SK-N-SH treated with all-trans-retinoic acid at 6 μM for 48 hours (cell line): ENCODE data around the gene KPTN.

Experiments
- ATAC-seq: fragments of 200-7000 bp; cut with Tn5 transposase; 3 replicates; pipeline ENCODE4 v1.9.1; 2020; ENCODE audit warnings: mild to moderate bottlenecking, moderate library complexity
- BACH2 ChIP-seq: fragments of 250-450 bp; sonication (Bioruptor Pico); IDR thresholded peaks from 2 replicates; pipeline ENCODE4 v1.9.0; 2021; ENCODE audit warnings: mild to moderate bottlenecking, borderline replicate concordance
- CSDC2 ChIP-seq: fragments of 250-450 bp; sonication (Bioruptor Pico); IDR thresholded peaks from 2 replicates; pipeline ENCODE4 v1.5.0; 2020; ENCODE audit warnings: mild to moderate bottlenecking, moderate library complexity
- ESRRG ChIP-seq: fragments of 250-450 bp; sonication (Bioruptor Pico); IDR thresholded peaks from 2 replicates; pipeline ENCODE4 v1.6.1; 2021; ENCODE audit warnings: mild to moderate bottlenecking
- GLIS3 ChIP-seq: fragments of 250-450 bp; sonication (Bioruptor Pico); IDR thresholded peaks from 2 replicates; pipeline ENCODE4 v1.5.0; 2020; ENCODE audit warnings: mild to moderate bottlenecking, moderate library complexity
- ISL1 ChIP-seq: fragments of 250-450 bp; sonication (Bioruptor Pico); IDR thresholded peaks from 2 replicates; pipeline ENCODE4 v2.1.2; 2022; ENCODE audit warnings: mild to moderate bottlenecking, moderate library complexity
- OSR1 ChIP-seq: fragments of 250-450 bp; sonication (Bioruptor Pico); IDR thresholded peaks from 2 replicates; pipeline ENCODE4 v1.8.0; 2022; ENCODE audit warnings: moderate library complexity, mild to moderate bottlenecking, inconsistent platforms
- PATZ1 ChIP-seq: fragments of 250-450 bp; sonication (Bioruptor Pico); IDR thresholded peaks from 2 replicates; pipeline ENCODE4 v1.8.0; 2020; ENCODE audit warnings: mild to moderate bottlenecking, moderate library complexity, borderline replicate concordance
- PPARA ChIP-seq: fragments of 250-450 bp; sonication (Bioruptor Pico); IDR thresholded peaks from 2 replicates; pipeline ENCODE4 v1.5.0; 2020; ENCODE audit warnings: mild to moderate bottlenecking, borderline replicate concordance
- RARB ChIP-seq: fragments of 250-450 bp; sonication (Bioruptor Pico); IDR thresholded peaks from 2 replicates; pipeline ENCODE4 v1.8.0; 2021; ENCODE audit warnings: mild to moderate bottlenecking, moderate library complexity
- SNAI2 ChIP-seq: fragments of 250-450 bp; sonication (Bioruptor Pico); IDR thresholded peaks from 2 replicates; pipeline ENCODE4 v1.5.0; 2020; ENCODE audit warnings: mild to moderate bottlenecking, moderate library complexity
- TCF4 ChIP-seq: fragments of 250-450 bp; sonication (Bioruptor Pico); IDR thresholded peaks from 2 replicates; pipeline ENCODE4 v1.8.0; 2021; ENCODE audit warnings: mild to moderate bottlenecking, moderate library complexity, borderline replicate concordance
- ZC3H10 ChIP-seq: fragments of 250-450 bp; sonication (Bioruptor Pico); IDR thresholded peaks from 2 replicates; pipeline ENCODE4 v1.5.1; 2021; ENCODE audit warnings: mild to moderate bottlenecking, moderate library complexity
- ZFP3 ChIP-seq: fragments of 250-450 bp; sonication (Bioruptor Pico); IDR thresholded peaks from 2 replicates; pipeline ENCODE4 v1.5.0; 2020; ENCODE audit warnings: mild to moderate bottlenecking, moderate library complexity
- ZFP30 ChIP-seq: fragments of 450-650 bp; formaldehyde crosslinking; IDR thresholded peaks from 2 replicates; pipeline ENCODE4 v1.5.0; 2022; ENCODE audit warnings: mild to moderate bottlenecking, moderate library complexity
- ZNF565 ChIP-seq: fragments of 450-650 bp; formaldehyde crosslinking; conservative IDR thresholded peaks from 2 replicates; pipeline ENCODE4 v1.5.0; 2020; ENCODE audit warnings: low read depth, mild to moderate bottlenecking, moderate library complexity
- ZNF70 ChIP-seq: fragments of 450-650 bp; formaldehyde crosslinking; IDR thresholded peaks from 2 replicates; pipeline ENCODE4 v1.5.0; 2020; ENCODE audit warnings: mild to moderate bottlenecking, moderate library complexity
- ZNF8 ChIP-seq: fragments of 450-650 bp; formaldehyde crosslinking; IDR thresholded peaks from 2 replicates; pipeline ENCODE4 v1.5.0; 2020; ENCODE audit warnings: mild to moderate bottlenecking, moderate library complexity
- TF ChIP-seq, protein P1 (sequence below): fragments of 250-450 bp; sonication (Bioruptor Pico); IDR thresholded peaks from 2 replicates; pipeline ENCODE4 v1.8.0; 2021; ENCODE audit warnings: low read depth, mild to moderate bottlenecking, moderate library complexity, borderline replicate concordance
- TF ChIP-seq, protein P2 (sequence below): fragments of 250-450 bp; sonication (Bioruptor Pico); IDR thresholded peaks from 2 replicates; pipeline ENCODE4 v1.5.0; 2020; ENCODE audit warnings: mild to moderate bottlenecking, moderate library complexity
- TF ChIP-seq, protein P3 (sequence below): fragments of 250-450 bp; sonication (Bioruptor Pico); IDR thresholded peaks from 2 replicates; pipeline ENCODE4 v1.5.1; 2020; ENCODE audit warnings: low read depth, mild to moderate bottlenecking, moderate library complexity
- TF ChIP-seq, protein P4 (sequence below): fragments of 250-450 bp; sonication (Bioruptor Pico); IDR thresholded peaks from 2 replicates; pipeline ENCODE4 v1.5.1; 2021; ENCODE audit warnings: mild to moderate bottlenecking, moderate library complexity

The KPTN gene

GRCh38 chr19:47503826-47504150, 19.8 kb upstream of the KPTN start:
- TF ChIP-seq BACH2 (CRISPR knock-in tag) (no peak), TCF4 (CRISPR knock-in tag) (no peak), RARB (no peak), CSDC2 (CRISPR knock-in tag) (no peak), OSR1 (CRISPR knock-in tag) (no peak), ZC3H10 (CRISPR knock-in tag) (no peak), SNAI2 (CRISPR knock-in tag) (no peak), ZNF8 (CRISPR knock-in tag) (no peak)
- TF ChIP-seq, protein P1, sequence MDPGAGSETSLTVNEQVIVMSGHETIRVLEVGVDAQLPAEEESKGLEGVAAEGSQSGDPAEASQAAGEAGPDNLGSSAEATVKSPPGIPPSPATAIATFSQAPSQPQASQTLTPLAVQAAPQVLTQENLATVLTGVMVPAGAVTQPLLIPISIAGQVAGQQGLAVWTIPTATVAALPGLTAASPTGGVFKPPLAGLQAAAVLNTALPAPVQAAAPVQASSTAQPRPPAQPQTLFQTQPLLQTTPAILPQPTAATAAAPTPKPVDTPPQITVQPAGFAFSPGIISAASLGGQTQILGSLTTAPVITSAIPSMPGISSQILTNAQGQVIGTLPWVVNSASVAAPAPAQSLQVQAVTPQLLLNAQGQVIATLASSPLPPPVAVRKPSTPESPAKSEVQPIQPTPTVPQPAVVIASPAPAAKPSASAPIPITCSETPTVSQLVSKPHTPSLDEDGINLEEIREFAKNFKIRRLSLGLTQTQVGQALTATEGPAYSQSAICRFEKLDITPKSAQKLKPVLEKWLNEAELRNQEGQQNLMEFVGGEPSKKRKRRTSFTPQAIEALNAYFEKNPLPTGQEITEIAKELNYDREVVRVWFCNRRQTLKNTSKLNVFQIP (CRISPR knock-in tag): no peak
- TF ChIP-seq, protein P2, sequence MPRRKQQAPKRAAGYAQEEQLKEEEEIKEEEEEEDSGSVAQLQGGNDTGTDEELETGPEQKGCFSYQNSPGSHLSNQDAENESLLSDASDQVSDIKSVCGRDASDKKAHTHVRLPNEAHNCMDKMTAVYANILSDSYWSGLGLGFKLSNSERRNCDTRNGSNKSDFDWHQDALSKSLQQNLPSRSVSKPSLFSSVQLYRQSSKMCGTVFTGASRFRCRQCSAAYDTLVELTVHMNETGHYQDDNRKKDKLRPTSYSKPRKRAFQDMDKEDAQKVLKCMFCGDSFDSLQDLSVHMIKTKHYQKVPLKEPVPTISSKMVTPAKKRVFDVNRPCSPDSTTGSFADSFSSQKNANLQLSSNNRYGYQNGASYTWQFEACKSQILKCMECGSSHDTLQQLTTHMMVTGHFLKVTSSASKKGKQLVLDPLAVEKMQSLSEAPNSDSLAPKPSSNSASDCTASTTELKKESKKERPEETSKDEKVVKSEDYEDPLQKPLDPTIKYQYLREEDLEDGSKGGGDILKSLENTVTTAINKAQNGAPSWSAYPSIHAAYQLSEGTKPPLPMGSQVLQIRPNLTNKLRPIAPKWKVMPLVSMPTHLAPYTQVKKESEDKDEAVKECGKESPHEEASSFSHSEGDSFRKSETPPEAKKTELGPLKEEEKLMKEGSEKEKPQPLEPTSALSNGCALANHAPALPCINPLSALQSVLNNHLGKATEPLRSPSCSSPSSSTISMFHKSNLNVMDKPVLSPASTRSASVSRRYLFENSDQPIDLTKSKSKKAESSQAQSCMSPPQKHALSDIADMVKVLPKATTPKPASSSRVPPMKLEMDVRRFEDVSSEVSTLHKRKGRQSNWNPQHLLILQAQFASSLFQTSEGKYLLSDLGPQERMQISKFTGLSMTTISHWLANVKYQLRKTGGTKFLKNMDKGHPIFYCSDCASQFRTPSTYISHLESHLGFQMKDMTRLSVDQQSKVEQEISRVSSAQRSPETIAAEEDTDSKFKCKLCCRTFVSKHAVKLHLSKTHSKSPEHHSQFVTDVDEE: no peak
- TF ChIP-seq, all 23 proteins: peak for 0
- no peak for ATAC-seq

DNA sequence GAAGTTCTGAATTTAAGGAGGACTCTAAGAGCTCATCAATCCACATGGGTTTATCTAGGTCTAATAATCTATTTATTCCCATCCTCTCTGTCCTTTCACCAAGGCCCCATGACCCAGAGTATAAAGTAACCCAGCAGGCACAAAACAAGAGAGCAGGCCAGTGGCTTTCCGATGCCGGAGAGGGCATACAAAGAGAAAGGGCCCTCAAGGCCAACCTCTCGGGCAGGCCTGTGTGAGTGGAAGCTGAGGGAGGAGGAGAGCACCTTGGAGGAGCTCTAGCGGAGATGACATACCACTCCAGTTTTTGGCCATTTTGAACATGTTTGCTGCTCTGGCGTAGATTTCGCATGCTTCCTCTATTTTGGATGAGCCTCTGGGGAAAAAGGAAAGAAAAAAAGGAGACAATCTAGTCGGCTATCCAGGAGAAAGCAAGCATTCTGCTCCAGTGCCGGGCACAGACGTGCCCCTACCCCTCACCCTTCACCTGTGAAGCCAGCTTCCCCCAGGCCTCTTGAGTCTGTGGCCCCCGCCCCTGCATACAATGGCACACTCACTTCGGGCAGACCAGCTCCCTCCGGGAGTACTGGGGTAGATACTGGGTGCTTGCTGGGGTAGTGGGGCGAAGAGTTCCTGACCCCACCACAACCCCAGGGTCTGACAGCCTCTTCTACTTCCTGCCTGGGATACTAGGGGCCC, 19.3 kb upstream of the KPTN start:
- no peak for ATAC-seq
- TF ChIP-seq GLIS3 (CRISPR knock-in tag) (no peak), ZNF8 (CRISPR knock-in tag) (no peak), ZNF565 (CRISPR knock-in tag) (no peak)
- TF ChIP-seq, protein P2: no peak
- TF ChIP-seq, protein P3, sequence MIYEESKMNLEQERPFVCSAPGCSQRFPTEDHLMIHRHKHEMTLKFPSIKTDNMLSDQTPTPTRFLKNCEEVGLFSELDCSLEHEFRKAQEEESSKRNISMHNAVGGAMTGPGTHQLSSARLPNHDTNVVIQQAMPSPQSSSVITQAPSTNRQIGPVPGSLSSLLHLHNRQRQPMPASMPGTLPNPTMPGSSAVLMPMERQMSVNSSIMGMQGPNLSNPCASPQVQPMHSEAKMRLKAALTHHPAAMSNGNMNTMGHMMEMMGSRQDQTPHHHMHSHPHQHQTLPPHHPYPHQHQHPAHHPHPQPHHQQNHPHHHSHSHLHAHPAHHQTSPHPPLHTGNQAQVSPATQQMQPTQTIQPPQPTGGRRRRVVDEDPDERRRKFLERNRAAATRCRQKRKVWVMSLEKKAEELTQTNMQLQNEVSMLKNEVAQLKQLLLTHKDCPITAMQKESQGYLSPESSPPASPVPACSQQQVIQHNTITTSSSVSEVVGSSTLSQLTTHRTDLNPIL (CRISPR knock-in tag): no peak

GRCh38 chr19:47499863-47500830, 16.1 kb upstream of the KPTN start:
- ATAC-seq: no peak
- TF ChIP-seq ZNF565 (CRISPR knock-in tag) (no peak), ZFP30 (CRISPR knock-in tag) (no peak), ZC3H10 (CRISPR knock-in tag) (no peak), ZNF70 (CRISPR knock-in tag) (no peak), GLIS3 (CRISPR knock-in tag) (no peak), TCF4 (CRISPR knock-in tag) (no peak), ISL1 (CRISPR knock-in tag) (no peak), PATZ1 (CRISPR knock-in tag) (no peak), RARB (no peak), ESRRG (CRISPR knock-in tag) (no peak), PPARA (CRISPR knock-in tag) (no peak), ZFP3 (CRISPR knock-in tag) (no peak), SNAI2 (CRISPR knock-in tag) (no peak), ZNF8 (CRISPR knock-in tag) (no peak)
- TF ChIP-seq, protein P3 (CRISPR knock-in tag): no peak
- TF ChIP-seq, protein P4, sequence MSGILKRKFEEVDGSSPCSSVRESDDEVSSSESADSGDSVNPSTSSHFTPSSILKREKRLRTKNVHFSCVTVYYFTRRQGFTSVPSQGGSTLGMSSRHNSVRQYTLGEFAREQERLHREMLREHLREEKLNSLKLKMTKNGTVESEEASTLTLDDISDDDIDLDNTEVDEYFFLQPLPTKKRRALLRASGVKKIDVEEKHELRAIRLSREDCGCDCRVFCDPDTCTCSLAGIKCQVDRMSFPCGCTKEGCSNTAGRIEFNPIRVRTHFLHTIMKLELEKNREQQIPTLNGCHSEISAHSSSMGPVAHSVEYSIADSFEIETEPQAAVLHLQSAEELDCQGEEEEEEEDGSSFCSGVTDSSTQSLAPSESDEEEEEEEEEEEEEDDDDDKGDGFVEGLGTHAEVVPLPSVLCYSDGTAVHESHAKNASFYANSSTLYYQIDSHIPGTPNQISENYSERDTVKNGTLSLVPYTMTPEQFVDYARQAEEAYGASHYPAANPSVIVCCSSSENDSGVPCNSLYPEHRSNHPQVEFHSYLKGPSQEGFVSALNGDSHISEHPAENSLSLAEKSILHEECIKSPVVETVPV (CRISPR knock-in tag): no peak
